WTC11 (cell line): Measurements from ENCODE around the gene METRN. TPM values are rescaled to one million over a fixed set of nuclear protein-coding genes. Genes with fewer than 3 reads are reported as not detected.
A peak's percentile ranks its signal among the peaks of the same experiment; 100 is the strongest.

Experiments
- ATAC-seq: fragments of 200-7000 bp; cut with Tn5 transposase; 2 replicates; pipeline ENCODE4 v1.10.0; 2021; ENCODE audit warnings: mild to moderate bottlenecking, moderate library complexity
- CTCF ChIA-PET: fragments of 300-600 bp; sonication (Branson Sonifier 250); formaldehyde crosslinking; loops from one replicate; lab custom pipeline; 2021; ENCODE audit warnings: antibody characterized with exemption; lab: Charles Lee
- POLR2A ChIA-PET: fragments of 350-600 bp; sonication (Branson Sonifier 250); formaldehyde crosslinking; loops from one replicate; lab custom pipeline; 2021; ENCODE audit warnings: antibody characterized with exemption; lab: Charles Lee
- DNase-seq: peaks from one replicate; pipeline ENCODE4 v3.0.0; 2021; ENCODE audit warnings: low spot score
- H3K27ac Mint-ChIP-seq: 2 replicates; pipeline ENCODE4 v1.8.0; 2021; ENCODE audit warnings: mixed read lengths
- H3K27me3 Mint-ChIP-seq: 2 replicates; pipeline ENCODE4 v1.8.0; 2021; ENCODE audit warnings: low read depth, mild to moderate bottlenecking, moderate library complexity, mixed read lengths
- H3K36me3 Mint-ChIP-seq: 2 replicates; pipeline ENCODE4 v1.8.0; 2021; ENCODE audit warnings: mixed read lengths
- H3K4me1 Mint-ChIP-seq: 2 replicates; pipeline ENCODE4 v1.8.0; 2022; ENCODE audit warnings: mixed read lengths
- H3K4me3 Mint-ChIP-seq: 2 replicates; pipeline ENCODE4 v1.8.0; 2021; ENCODE audit warnings: mild to moderate bottlenecking, moderate library complexity, mixed read lengths
- H3K9me3 Mint-ChIP-seq: 2 replicates; pipeline ENCODE4 v1.8.0; 2021; ENCODE audit warnings: mixed read lengths
- AR ChIP-seq: fragments of 250-450 bp; sonication (Bioruptor Pico); IDR thresholded peaks from 2 replicates; pipeline ENCODE4 v1.9.0; 2021; ENCODE audit warnings: mild to moderate bottlenecking
- CREM ChIP-seq: sonication (generic); formaldehyde crosslinking; IDR thresholded peaks from 2 replicates; pipeline ENCODE4 v1.8.1; 2022; ENCODE audit warnings: mild to moderate bottlenecking, missing genetic modification reagents, moderate library complexity
- E2F4 ChIP-seq: sonication (generic); formaldehyde crosslinking; IDR thresholded peaks from 2 replicates; pipeline ENCODE4 v1.8.1; 2022; ENCODE audit warnings: low read depth, mild to moderate bottlenecking, moderate library complexity, missing genetic modification reagents, borderline replicate concordance
- E2F5 ChIP-seq: sonication (generic); formaldehyde crosslinking; IDR thresholded peaks from 2 replicates; pipeline ENCODE4 v1.8.1; 2022; ENCODE audit warnings: mild to moderate bottlenecking, moderate library complexity, missing genetic modification reagents
- ETV6 ChIP-seq: sonication (generic); formaldehyde crosslinking; IDR thresholded peaks from 2 replicates; pipeline ENCODE4 v1.8.1; 2022; ENCODE audit warnings: mild to moderate bottlenecking, missing genetic modification reagents
- FOXP1 ChIP-seq: sonication (generic); formaldehyde crosslinking; IDR thresholded peaks from 2 replicates; pipeline ENCODE4 v1.8.0; 2022; ENCODE audit warnings: missing genetic modification reagents, mild to moderate bottlenecking, moderate library complexity, borderline replicate concordance
- GRHL2 ChIP-seq: fragments of 250-450 bp; sonication (Bioruptor Pico); IDR thresholded peaks from 2 replicates; pipeline ENCODE4 v1.8.0; 2022; ENCODE audit warnings: mild to moderate bottlenecking, moderate library complexity; ENCODE audit not compliant: insufficient replicate concordance, severe bottlenecking
- HMGA2 ChIP-seq: fragments of 250-450 bp; sonication (Bioruptor Pico); IDR thresholded peaks from 2 replicates; pipeline ENCODE4 v1.4.0; 2021; ENCODE audit warnings: mild to moderate bottlenecking, moderate library complexity
- IRF2 ChIP-seq: sonication (generic); formaldehyde crosslinking; IDR thresholded peaks from 2 replicates; pipeline ENCODE4 v1.8.0; 2022; ENCODE audit warnings: low read depth, missing genetic modification reagents, borderline replicate concordance
- NFATC4 ChIP-seq: fragments of 250-450 bp; sonication (Bioruptor Pico); IDR thresholded peaks from 2 replicates; pipeline ENCODE4 v1.9.0; 2021; ENCODE audit warnings: mild to moderate bottlenecking
- NFE2L1 ChIP-seq: sonication (generic); formaldehyde crosslinking; IDR thresholded peaks from 2 replicates; pipeline ENCODE4 v1.8.1; 2023; ENCODE audit warnings: missing genetic modification reagents
- NFYB ChIP-seq: sonication (generic); formaldehyde crosslinking; conservative IDR thresholded peaks from 2 replicates; pipeline ENCODE4 v1.8.0; 2022; ENCODE audit warnings: low read depth, missing genetic modification reagents
- OVOL2 ChIP-seq: fragments of 250-450 bp; sonication (Bioruptor Pico); IDR thresholded peaks from 2 replicates; pipeline ENCODE4 v1.9.0; 2021; ENCODE audit warnings: mild to moderate bottlenecking, borderline replicate concordance
- PRDM15 ChIP-seq: sonication (generic); formaldehyde crosslinking; IDR thresholded peaks from 2 replicates; pipeline ENCODE4 v1.8.0; 2022; ENCODE audit warnings: missing genetic modification reagents
- PREB ChIP-seq: sonication (generic); formaldehyde crosslinking; IDR thresholded peaks from 2 replicates; pipeline ENCODE4 v1.8.1; 2022; ENCODE audit warnings: mild to moderate bottlenecking, missing genetic modification reagents, moderate library complexity, borderline replicate concordance
- PRRX2 ChIP-seq: fragments of 250-450 bp; sonication (Bioruptor Pico); IDR thresholded peaks from 2 replicates; pipeline ENCODE4 v1.8.0; 2021; ENCODE audit warnings: mild to moderate bottlenecking
- SMAD4 ChIP-seq: sonication (generic); formaldehyde crosslinking; IDR thresholded peaks from 2 replicates; pipeline ENCODE4 v1.8.0; 2022; ENCODE audit warnings: mild to moderate bottlenecking, missing genetic modification reagents
- SP1 ChIP-seq: sonication (generic); formaldehyde crosslinking; conservative IDR thresholded peaks from 2 replicates; pipeline ENCODE4 v1.8.1; 2022; ENCODE audit warnings: missing genetic modification reagents
- TCF7 ChIP-seq: sonication (generic); formaldehyde crosslinking; IDR thresholded peaks from 2 replicates; pipeline ENCODE4 v1.8.0; 2022; ENCODE audit warnings: mild to moderate bottlenecking, low read depth, missing genetic modification reagents, moderate library complexity
- TEAD1 ChIP-seq: sonication (generic); formaldehyde crosslinking; IDR thresholded peaks from 2 replicates; pipeline ENCODE4 v1.8.0; 2022; ENCODE audit warnings: mild to moderate bottlenecking, missing genetic modification reagents
- TEAD4 ChIP-seq: sonication (generic); formaldehyde crosslinking; IDR thresholded peaks from 2 replicates; pipeline ENCODE4 v1.8.0; 2022; ENCODE audit warnings: mild to moderate bottlenecking, missing genetic modification reagents
- TP53 ChIP-seq: sonication (generic); formaldehyde crosslinking; IDR thresholded peaks from 2 replicates; pipeline ENCODE4 v1.8.1; 2023; ENCODE audit warnings: mild to moderate bottlenecking, missing genetic modification reagents
- ZBTB21 ChIP-seq: sonication (generic); formaldehyde crosslinking; IDR thresholded peaks from 2 replicates; pipeline ENCODE4 v1.8.1; 2023; ENCODE audit warnings: mild to moderate bottlenecking, missing genetic modification reagents, borderline replicate concordance
- ZNF416 ChIP-seq: fragments of 250-450 bp; sonication (Bioruptor Pico); IDR thresholded peaks from 2 replicates; pipeline ENCODE4 v1.9.0; 2021; ENCODE audit warnings: mild to moderate bottlenecking, inconsistent platforms
- ZNF512 ChIP-seq: sonication (generic); formaldehyde crosslinking; IDR thresholded peaks from 2 replicates; pipeline ENCODE4 v1.8.1; 2022; ENCODE audit warnings: missing genetic modification reagents, borderline replicate concordance
- ZNF671 ChIP-seq: fragments of 250-450 bp; sonication (Bioruptor Pico); IDR thresholded peaks from 2 replicates; pipeline ENCODE4 v1.8.0; 2021; ENCODE audit warnings: mild to moderate bottlenecking
- total RNA-seq: library from RNA; stranded (reverse); gene quantifications from 3 replicates; pipeline ENCODE4 v1.2.3, GENCODE V29; 2021

METRN gene
- total RNA-seq, 1 experiment from 2014 or later = 30.9 TPM

GRCh38 chr16:720990-721764 lies 6.3 kb downstream of the METRN start, which contains the start of gene ANTKMT:
ANTKMT (plus strand) TSS chr16:721146; CDS start chr16:721275, 129 bp downstream.
- Mint-ChIP-seq H3K27ac (peak within 1 kb of the TSS; percentile 63), H3K4me3 (peak within 1 kb of the TSS; percentile 74), H3K4me1 (peaks cover 13% of the 10 kb centered on the region), H3K9me3 (no peaks in the 10 kb centered on the region), H3K36me3 (no peaks in the 10 kb centered on the region; the same call in 1 of the 2 replicates), H3K27me3 (peaks cover 13% of the 10 kb centered on the region)
- ChIA-PET POLR2A (interaction anchor here (0.6 to 2.9 kb wide), 9 partner anchors 9 to 86 kb away, joined by 3 to 10 read pairs (median 4); partner anchors contain the start of genes CHTF18, CIAO3, RHOT2 and RPUSD1), CTCF (interaction anchor here (0.6 to 2.8 kb wide), 20 partner anchors 9 to 659 kb away, joined by 3 to 28 read pairs (median 6); partner anchors contain the start of genes CHTF18, CIAO3, JMJD8 and RHOT2)
- DNase-seq = peak; percentile 97
- ATAC-seq = peak; percentile 77
- TF ChIP-seq TEAD4 (CRISPR knock-in tag) (peak; percentile 88; the same call in 1 of the 2 replicates), IRF2 (CRISPR knock-in tag) (no peak), AR (CRISPR knock-in tag) (no peak), E2F5 (CRISPR knock-in tag) (peak; percentile 72; the same call in 1 of the 2 replicates), CREM (CRISPR knock-in tag) (peak; percentile 87), PREB (CRISPR knock-in tag) (peak; percentile 90), TP53 (CRISPR knock-in tag) (peak; percentile 87), E2F4 (CRISPR knock-in tag) (peak; percentile 65; the same call in 1 of the 2 replicates), GRHL2 (CRISPR knock-in tag) (no peak), ETV6 (peak; percentile 85), SP1 (CRISPR knock-in tag) (peak; percentile 91), ZNF416 (peak; percentile 53; the same call in 1 of the 2 replicates), PRDM15 (CRISPR knock-in tag) (peak; percentile 50; the same call in 1 of the 2 replicates), TEAD1 (peak; percentile 15; the same call in 1 of the 2 replicates), TCF7 (peak; percentile 43; the same call in 1 of the 2 replicates), NFE2L1 (peak; percentile 91; the same call in 1 of the 2 replicates), PRRX2 (CRISPR knock-in tag) (no peak), NFYB (CRISPR knock-in tag) (peak; percentile 26), FOXP1 (CRISPR knock-in tag) (peak; percentile 97), NFATC4 (CRISPR knock-in tag) (0 out of 2 replicates have a peak, but pooled peaks have one; percentile 61), ZNF671 (no peak), SMAD4 (CRISPR knock-in tag) (no peak), ZBTB21 (0 out of 2 replicates have a peak, but pooled peaks have one; percentile 77), ZNF512 (no peak), HMGA2 (no peak), OVOL2 (CRISPR knock-in tag) (no peak)
